Liver (tissue), 9 donors: ENCODE data around the gene MYCBPAP. TPM values are rescaled to one million over a fixed set of nuclear protein-coding genes. Genes with fewer than 3 reads are reported as not detected.

Source experiments
- DNase-seq: peaks from one replicate; pipeline ENCODE4 v3.0.0-alpha.2; 2017; ENCODE audit warnings: low spot score
- H3K27ac ChIP-seq, 2 donors: one replicate each; pipeline ENCODE4 v1.7.0; 2013; ENCODE audit warnings: inconsistent platforms in 2 of 2, low read length in 2 of 2, control low read depth in 1 of 2, low read depth in 1 of 2, mild to moderate bottlenecking in 1 of 2
- H3K27me3 ChIP-seq, 4 donors: one replicate each; pipeline versions ENCODE4 v1.6.1 to v1.7.0; 2013; ENCODE audit warnings: low read length in 3 of 4, inconsistent platforms in 1 of 4, mild to moderate bottlenecking in 1 of 4, moderate library complexity in 1 of 4; ENCODE audit not compliant: control insufficient read depth in 4 of 4, insufficient read depth in 4 of 4
- H3K36me3 ChIP-seq, 4 donors: one replicate each; pipeline versions ENCODE4 v1.6.1 to v1.7.0; 2013; ENCODE audit warnings: low read length in 3 of 4, mild to moderate bottlenecking in 3 of 4, low read depth in 1 of 4, moderate library complexity in 1 of 4; ENCODE audit not compliant: control insufficient read depth in 4 of 4, insufficient read depth in 3 of 4
- H3K4me1 ChIP-seq, 4 donors: one replicate each; pipeline versions ENCODE4 v1.6.1 to v1.7.0; 2013; ENCODE audit warnings: low read length in 3 of 4, mild to moderate bottlenecking in 3 of 4, moderate library complexity in 1 of 4; ENCODE audit not compliant: control insufficient read depth in 4 of 4, insufficient read depth in 4 of 4
- H3K4me3 ChIP-seq, 3 donors: one replicate each; pipeline versions ENCODE4 v1.6.1 to v1.7.0; 2013; ENCODE audit warnings: low read length in 3 of 3, control low read depth in 1 of 3, low read depth in 1 of 3, mild to moderate bottlenecking in 1 of 3
- H3K9ac ChIP-seq, 2 donors: one replicate each; pipeline ENCODE4 v1.7.0; 2013; ENCODE audit warnings: low read length in 2 of 2, mild to moderate bottlenecking in 2 of 2, moderate library complexity in 2 of 2, control low read depth in 1 of 2, low read depth in 1 of 2
- H3K9me3 ChIP-seq, 4 donors: one replicate each; pipeline versions ENCODE4 v1.6.1 to v1.7.0; 2013; ENCODE audit warnings: low read length in 3 of 4; ENCODE audit not compliant: control insufficient read depth in 4 of 4
- ATF3 ChIP-seq: IDR thresholded peaks from 2 replicates; pipeline ENCODE4 v1.6.1; 2016; ENCODE audit warnings: antibody characterized with exemption
- EGR1 ChIP-seq, 2 donors: IDR thresholded peaks; 2 replicates each; pipeline ENCODE4 v1.6.1; 2016 to 2018; ENCODE audit warnings: antibody characterized with exemption in 2 of 2, low read depth in 2 of 2
- FOXA1 ChIP-seq: IDR thresholded peaks from 2 replicates; pipeline ENCODE4 v1.6.1; 2016; ENCODE audit warnings: antibody characterized with exemption
- FOXA2 ChIP-seq: IDR thresholded peaks from 2 replicates; pipeline ENCODE4 v1.6.1; 2016; ENCODE audit warnings: antibody characterized with exemption
- HNF4G ChIP-seq: IDR thresholded peaks from 2 replicates; pipeline ENCODE4 v1.6.1; 2016; ENCODE audit warnings: antibody characterized with exemption
- JUND ChIP-seq, 2 donors: IDR thresholded peaks; 2 replicates each; pipeline ENCODE4 v1.6.1; 2016; ENCODE audit warnings: antibody characterized with exemption in 2 of 2
- MAX ChIP-seq: IDR thresholded peaks from 2 replicates; pipeline ENCODE4 v1.6.1; 2016; ENCODE audit warnings: antibody characterized with exemption
- RXRA ChIP-seq, 2 donors: IDR thresholded peaks; 2 replicates each; pipeline ENCODE4 v1.6.1; 2017 to 2018; ENCODE audit warnings: antibody characterized with exemption in 2 of 2, mild to moderate bottlenecking in 1 of 2
- TAF1 ChIP-seq: conservative IDR thresholded peaks from 2 replicates; pipeline ENCODE4 v1.6.1; 2016; ENCODE audit warnings: antibody characterized with exemption, mild to moderate bottlenecking
- YY1 ChIP-seq: IDR thresholded peaks from 2 replicates; pipeline ENCODE4 v1.6.1; 2016; ENCODE audit warnings: antibody characterized with exemption, mild to moderate bottlenecking
- ZBTB33 ChIP-seq: IDR thresholded peaks from 2 replicates; pipeline ENCODE4 v1.6.1; 2016; ENCODE audit warnings: antibody characterized with exemption
- WGBS: extraction: QIAGEN DNeasy Blood & Tissue Kit; methylation state at CpG from one replicate; pipeline ENCODE4 v1.1.7; 2013; 5-methylcytosine and 5-hydroxymethylcytosine counted together
- polyA plus RNA-seq, 2 donors: library from polyadenylated mRNA; stranded (reverse) in 1 of 2; unstranded in 1 of 2; fragments of 200-250 nt in 1 of 2; fragments of >200 nt in 1 of 2; fragmentation: Nextera tagmentation in 1 of 2; extraction: Ambion mirVana in 1 of 2; gene quantifications; one replicate each; pipeline versions ENCODE4 v1.2.1 to v1.2.3, GENCODE V29; 2013 to 2015
- total RNA-seq, 2 donors: library from RNA; depleted of rRNA; stranded (reverse); fragments of >200 nt; gene quantifications; one replicate each; pipeline ENCODE4 v1.2.3, GENCODE V29; 2014
- TF ChIP-seq, protein P1 (sequence below): fragments of 150-350 bp; IDR thresholded peaks from 2 replicates; pipeline ENCODE4 v1.5.1; 2017; ENCODE audit warnings: improper control_type of control experiment, low read depth, low read length; ENCODE audit not compliant: missing input control
- TF ChIP-seq, protein P2 (sequence below): IDR thresholded peaks from 2 replicates; pipeline ENCODE4 v1.6.1; 2016; ENCODE audit warnings: antibody characterized with exemption, mild to moderate bottlenecking
- donor health status: healthy.
- donor health status: healthy.
- donor health status: healthy.
- donor health status: healthy.
- donor health status: healthy.

Gene MYCBPAP
- total and polyA plus RNA-seq, 4 donors: 0.23 to 0.25 TPM; not detected in 2

DNA sequence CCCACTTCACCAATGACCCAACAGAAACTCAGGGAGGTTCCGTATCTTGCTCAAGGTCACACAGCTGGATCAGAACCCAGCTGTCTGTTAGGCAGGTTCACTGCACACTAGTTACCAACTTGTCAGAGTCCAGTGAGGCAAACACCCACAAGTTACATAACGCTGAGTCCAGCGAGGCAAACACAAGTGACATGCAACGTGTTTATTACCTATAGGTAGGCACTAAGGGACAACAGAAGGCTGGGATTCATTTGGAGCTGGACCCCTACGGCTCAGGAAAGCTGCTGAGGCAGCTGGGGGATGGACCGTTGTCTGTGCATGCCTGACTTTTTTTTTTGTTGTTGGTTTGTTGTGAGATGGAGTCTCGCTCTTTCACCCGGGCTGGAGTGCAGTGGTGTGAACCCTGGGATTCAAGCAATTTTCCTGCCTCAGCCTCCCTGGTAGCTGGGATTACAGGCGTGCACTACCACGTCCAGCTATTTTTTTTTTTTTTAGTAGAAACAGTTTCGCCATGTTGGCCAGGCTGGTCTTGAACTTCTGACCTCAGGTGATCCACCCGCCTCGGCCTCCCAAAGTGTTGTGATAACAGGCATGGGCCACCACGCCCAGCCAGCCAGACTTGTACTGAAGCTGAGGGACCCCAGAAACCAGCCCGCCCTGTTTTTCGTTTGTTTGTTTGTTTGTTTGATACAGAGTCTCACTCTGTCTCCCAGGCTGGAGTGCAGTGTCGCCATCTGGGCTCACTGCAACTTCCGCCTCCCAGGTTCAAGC is 31.5 kb upstream of the MYCBPAP start (continued):
- TF ChIP-seq, protein P1, sequence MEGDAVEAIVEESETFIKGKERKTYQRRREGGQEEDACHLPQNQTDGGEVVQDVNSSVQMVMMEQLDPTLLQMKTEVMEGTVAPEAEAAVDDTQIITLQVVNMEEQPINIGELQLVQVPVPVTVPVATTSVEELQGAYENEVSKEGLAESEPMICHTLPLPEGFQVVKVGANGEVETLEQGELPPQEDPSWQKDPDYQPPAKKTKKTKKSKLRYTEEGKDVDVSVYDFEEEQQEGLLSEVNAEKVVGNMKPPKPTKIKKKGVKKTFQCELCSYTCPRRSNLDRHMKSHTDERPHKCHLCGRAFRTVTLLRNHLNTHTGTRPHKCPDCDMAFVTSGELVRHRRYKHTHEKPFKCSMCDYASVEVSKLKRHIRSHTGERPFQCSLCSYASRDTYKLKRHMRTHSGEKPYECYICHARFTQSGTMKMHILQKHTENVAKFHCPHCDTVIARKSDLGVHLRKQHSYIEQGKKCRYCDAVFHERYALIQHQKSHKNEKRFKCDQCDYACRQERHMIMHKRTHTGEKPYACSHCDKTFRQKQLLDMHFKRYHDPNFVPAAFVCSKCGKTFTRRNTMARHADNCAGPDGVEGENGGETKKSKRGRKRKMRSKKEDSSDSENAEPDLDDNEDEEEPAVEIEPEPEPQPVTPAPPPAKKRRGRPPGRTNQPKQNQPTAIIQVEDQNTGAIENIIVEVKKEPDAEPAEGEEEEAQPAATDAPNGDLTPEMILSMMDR: no peak
- no peak for TF ChIP-seq ATF3

GRCh38 chr17:50477976-50478375 is 30.3 kb upstream of the MYCBPAP start:
- Histone ChIP-seq H3K4me1 (peaks cover 7 to 74% (median 56%) of the 10 kb centered on the region in 4 donors), H3K9me3 (no peaks in the 10 kb centered on the region), H3K9ac (peak overlapping the region in 1 of 2 donors; percentile 91), H3K27ac (peak overlapping the region; percentile 91 to 95), H3K27me3 (no peaks in the 10 kb centered on the region), H3K36me3 (peaks cover 0 to 6% (median 1%) of the 10 kb centered on the region in 4 donors), H3K4me3 (no peak overlapping the region)
- TF ChIP-seq HNF4G (no peak), JUND (IDR thresholded peaks at IDR 0.05) (no peak), ATF3 (no peak), ZBTB33 (no peak), TAF1 (no peak), FOXA2 (no peak), YY1 (no peak), MAX (no peak), RXRA (IDR thresholded peaks at IDR 0.05) (no peak), FOXA1 (no peak), EGR1 (IDR thresholded peaks at IDR 0.05; ENCODE audit: low read depth in 2 of 2) (no peak)
- TF ChIP-seq, protein P2, sequence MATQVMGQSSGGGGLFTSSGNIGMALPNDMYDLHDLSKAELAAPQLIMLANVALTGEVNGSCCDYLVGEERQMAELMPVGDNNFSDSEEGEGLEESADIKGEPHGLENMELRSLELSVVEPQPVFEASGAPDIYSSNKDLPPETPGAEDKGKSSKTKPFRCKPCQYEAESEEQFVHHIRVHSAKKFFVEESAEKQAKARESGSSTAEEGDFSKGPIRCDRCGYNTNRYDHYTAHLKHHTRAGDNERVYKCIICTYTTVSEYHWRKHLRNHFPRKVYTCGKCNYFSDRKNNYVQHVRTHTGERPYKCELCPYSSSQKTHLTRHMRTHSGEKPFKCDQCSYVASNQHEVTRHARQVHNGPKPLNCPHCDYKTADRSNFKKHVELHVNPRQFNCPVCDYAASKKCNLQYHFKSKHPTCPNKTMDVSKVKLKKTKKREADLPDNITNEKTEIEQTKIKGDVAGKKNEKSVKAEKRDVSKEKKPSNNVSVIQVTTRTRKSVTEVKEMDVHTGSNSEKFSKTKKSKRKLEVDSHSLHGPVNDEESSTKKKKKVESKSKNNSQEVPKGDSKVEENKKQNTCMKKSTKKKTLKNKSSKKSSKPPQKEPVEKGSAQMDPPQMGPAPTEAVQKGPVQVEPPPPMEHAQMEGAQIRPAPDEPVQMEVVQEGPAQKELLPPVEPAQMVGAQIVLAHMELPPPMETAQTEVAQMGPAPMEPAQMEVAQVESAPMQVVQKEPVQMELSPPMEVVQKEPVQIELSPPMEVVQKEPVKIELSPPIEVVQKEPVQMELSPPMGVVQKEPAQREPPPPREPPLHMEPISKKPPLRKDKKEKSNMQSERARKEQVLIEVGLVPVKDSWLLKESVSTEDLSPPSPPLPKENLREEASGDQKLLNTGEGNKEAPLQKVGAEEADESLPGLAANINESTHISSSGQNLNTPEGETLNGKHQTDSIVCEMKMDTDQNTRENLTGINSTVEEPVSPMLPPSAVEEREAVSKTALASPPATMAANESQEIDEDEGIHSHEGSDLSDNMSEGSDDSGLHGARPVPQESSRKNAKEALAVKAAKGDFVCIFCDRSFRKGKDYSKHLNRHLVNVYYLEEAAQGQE: no peak
- DNase-seq: no peak
- WGBS: 86% methylated on average over 7 of the region's 7 CpGs
